IMR-90 (cell line): ENCODE measurements around the gene ZMIZ2.

Source experiments
- CEBPB ChIP-seq: IDR thresholded peaks from 2 replicates; pipeline ENCODE4 v1.6.1; 2012; ENCODE audit warnings: low read depth, low read length, improper control_type of control experiment
- MAFK ChIP-seq: IDR thresholded peaks from 2 replicates; pipeline ENCODE4 v1.6.1; 2012; ENCODE audit warnings: low read depth, low read length, improper control_type of control experiment
- POLR2A ChIP-seq: IDR thresholded peaks from 2 replicates; pipeline ENCODE4 v1.6.1; 2012; ENCODE audit warnings: mild to moderate bottlenecking, low read depth, low read length
- RAD21 ChIP-seq: IDR thresholded peaks from 2 replicates; pipeline ENCODE4 v1.6.1; 2012; ENCODE audit warnings: low read length, improper control_type of control experiment
- RFX5 ChIP-seq: IDR thresholded peaks from 2 replicates; pipeline ENCODE4 v1.8.0; 2012; ENCODE audit warnings: low read depth, mild to moderate bottlenecking, low read length, moderate library complexity
- SMC3 ChIP-seq: fragments of 150-350 bp; IDR thresholded peaks from 2 replicates; pipeline ENCODE4 v1.6.1; 2016; ENCODE audit warnings: low read depth, mild to moderate bottlenecking, antibody characterized with exemption, low read length, moderate library complexity
- TF ChIP-seq, protein P1 (sequence below): conservative IDR thresholded peaks from 2 replicates; pipeline ENCODE4 v1.5.1; 2012; ENCODE audit warnings: mild to moderate bottlenecking, low read depth, low read length, improper control_type of control experiment
- TF ChIP-seq, protein P2 (sequence below): fragments of 150-350 bp; IDR thresholded peaks from 2 replicates; pipeline ENCODE4 v1.6.1; 2017; ENCODE audit warnings: mild to moderate bottlenecking, antibody characterized with exemption, low read length, low read depth
- TF ChIP-seq, protein P3 (sequence below): fragments of 150-350 bp; IDR thresholded peaks from 2 replicates; pipeline ENCODE4 v1.6.1; 2016; ENCODE audit warnings: low read depth, mild to moderate bottlenecking, low read length, moderate library complexity, borderline replicate concordance

DNA sequence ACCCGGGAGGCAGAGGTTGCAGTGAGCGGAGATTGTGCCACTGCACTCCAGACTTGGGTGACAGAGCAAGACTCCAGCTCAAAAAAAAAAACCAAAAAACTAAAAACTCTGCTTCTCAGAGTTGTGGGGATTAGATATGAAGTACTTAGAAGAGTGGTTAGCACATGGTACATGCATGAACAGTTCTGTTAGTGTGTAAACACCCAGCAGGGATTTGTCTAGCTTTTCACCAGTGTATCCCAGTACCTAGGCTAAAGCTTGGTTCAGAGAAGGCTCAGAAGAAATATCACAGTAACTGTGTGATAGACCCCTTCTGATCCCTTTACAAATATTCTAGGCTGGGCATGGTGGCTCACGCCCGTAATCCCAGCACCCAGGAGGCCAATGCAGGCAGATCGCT, 57.3 kb downstream of the ZMIZ2 start:
- TF ChIP-seq, protein P1, sequence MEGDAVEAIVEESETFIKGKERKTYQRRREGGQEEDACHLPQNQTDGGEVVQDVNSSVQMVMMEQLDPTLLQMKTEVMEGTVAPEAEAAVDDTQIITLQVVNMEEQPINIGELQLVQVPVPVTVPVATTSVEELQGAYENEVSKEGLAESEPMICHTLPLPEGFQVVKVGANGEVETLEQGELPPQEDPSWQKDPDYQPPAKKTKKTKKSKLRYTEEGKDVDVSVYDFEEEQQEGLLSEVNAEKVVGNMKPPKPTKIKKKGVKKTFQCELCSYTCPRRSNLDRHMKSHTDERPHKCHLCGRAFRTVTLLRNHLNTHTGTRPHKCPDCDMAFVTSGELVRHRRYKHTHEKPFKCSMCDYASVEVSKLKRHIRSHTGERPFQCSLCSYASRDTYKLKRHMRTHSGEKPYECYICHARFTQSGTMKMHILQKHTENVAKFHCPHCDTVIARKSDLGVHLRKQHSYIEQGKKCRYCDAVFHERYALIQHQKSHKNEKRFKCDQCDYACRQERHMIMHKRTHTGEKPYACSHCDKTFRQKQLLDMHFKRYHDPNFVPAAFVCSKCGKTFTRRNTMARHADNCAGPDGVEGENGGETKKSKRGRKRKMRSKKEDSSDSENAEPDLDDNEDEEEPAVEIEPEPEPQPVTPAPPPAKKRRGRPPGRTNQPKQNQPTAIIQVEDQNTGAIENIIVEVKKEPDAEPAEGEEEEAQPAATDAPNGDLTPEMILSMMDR = no peak
- TF ChIP-seq POLR2A = no peak
- no peak for TF ChIP-seq RAD21
- TF ChIP-seq CEBPB = no peak
- no peak for TF ChIP-seq SMC3
- TF ChIP-seq, protein P2, sequence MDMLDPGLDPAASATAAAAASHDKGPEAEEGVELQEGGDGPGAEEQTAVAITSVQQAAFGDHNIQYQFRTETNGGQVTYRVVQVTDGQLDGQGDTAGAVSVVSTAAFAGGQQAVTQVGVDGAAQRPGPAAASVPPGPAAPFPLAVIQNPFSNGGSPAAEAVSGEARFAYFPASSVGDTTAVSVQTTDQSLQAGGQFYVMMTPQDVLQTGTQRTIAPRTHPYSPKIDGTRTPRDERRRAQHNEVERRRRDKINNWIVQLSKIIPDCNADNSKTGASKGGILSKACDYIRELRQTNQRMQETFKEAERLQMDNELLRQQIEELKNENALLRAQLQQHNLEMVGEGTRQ = no peak
- no peak for TF ChIP-seq MAFK
- TF ChIP-seq, protein P3, sequence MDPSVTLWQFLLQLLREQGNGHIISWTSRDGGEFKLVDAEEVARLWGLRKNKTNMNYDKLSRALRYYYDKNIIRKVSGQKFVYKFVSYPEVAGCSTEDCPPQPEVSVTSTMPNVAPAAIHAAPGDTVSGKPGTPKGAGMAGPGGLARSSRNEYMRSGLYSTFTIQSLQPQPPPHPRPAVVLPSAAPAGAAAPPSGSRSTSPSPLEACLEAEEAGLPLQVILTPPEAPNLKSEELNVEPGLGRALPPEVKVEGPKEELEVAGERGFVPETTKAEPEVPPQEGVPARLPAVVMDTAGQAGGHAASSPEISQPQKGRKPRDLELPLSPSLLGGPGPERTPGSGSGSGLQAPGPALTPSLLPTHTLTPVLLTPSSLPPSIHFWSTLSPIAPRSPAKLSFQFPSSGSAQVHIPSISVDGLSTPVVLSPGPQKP = no peak
- TF ChIP-seq RFX5 = no peak
